SH-SY5Y (cell line): ENCODE results near the gene STIP1.

Experiments used
- GATA2 ChIP-seq: IDR thresholded peaks from 2 replicates; pipeline ENCODE4 v1.6.1; 2011; ENCODE audit warnings: mild to moderate bottlenecking, low read depth, low read length
- GATA3 ChIP-seq: IDR thresholded peaks from 2 replicates; pipeline ENCODE4 v1.6.1; 2011; ENCODE audit warnings: low read depth, mild to moderate bottlenecking, low read length, moderate library complexity

DNA sequence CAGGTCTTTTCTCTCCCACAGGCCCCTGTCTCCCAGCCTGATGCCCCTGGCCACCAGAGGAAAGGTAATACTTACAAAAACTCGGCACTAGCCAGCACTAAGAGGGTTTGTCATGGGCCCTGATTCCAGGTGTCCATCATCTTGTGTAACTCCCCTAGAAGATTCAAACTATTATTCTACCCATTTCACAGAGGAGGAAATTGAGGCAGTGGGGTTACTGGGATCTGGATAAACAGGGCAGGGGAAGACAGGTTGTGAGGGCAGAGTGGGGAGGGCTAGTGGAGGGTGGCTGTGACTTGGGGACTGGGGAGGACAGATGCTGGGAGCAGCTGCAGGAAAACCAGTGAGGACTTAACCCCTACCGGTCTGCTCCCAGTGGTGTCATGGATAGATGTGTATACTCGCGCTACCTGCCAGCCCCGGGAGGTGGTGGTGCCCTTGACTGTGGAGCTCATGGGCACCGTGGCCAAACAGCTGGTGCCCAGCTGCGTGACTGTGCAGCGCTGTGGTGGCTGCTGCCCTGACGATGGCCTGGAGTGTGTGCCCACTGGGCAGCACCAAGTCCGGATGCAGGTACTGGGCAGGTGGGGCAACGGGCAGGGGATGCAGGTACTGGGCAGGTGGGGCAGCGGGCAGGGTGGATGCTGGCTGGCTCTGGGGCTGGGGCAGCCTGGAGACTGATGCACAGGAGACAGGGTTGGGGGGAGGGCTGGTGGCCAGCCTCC lies 49.6 kb downstream of the STIP1 start:
- no peak for TF ChIP-seq GATA2
- no peak for TF ChIP-seq GATA3
